ENCODE results near the gene SURF1.

SURF1 gene

GRCh38 chr9:133348718-133349573 lies 7.3 kb downstream of the SURF1 start:
- DNase-seq (ENCODE audit: low read depth) = peak; percentile 15

GRCh38 chr9:133347985-133348717 lies 8.1 kb downstream of the SURF1 start, which contains the start of the genes MED22 and RPL7A:
Gene MED22, minus strand, starts transcription at chr9:133348131. Its CDS starts 1,469 bp downstream, at chr9:133346662.
Gene RPL7A, plus strand, starts transcription at chr9:133348218. Its CDS starts 26 bp downstream, at chr9:133348244.
- DNase-seq (ENCODE audit: low read depth) = peak; percentile 98
- H3K4me3 ChIP-seq (ENCODE audit: low read depth, low read length) = peak within 1 kb of the TSS; percentile 83
- TF ChIP-seq CTCF (conservative IDR thresholded peaks at IDR 0.05; ENCODE audit: low read depth, low read length) = no peak

More at GRCh38 chr9:133348718-133349573, 7.3 kb downstream of the SURF1 start:
- TF ChIP-seq CTCF (conservative IDR thresholded peaks at IDR 0.05; ENCODE audit: low read depth, low read length) = no peak
- peak overlapping the region; percentile 83 for H3K4me3 ChIP-seq (ENCODE audit: low read depth, low read length)

- peak overlapping the region; percentile 83 for H3K4me3 ChIP-seq (ENCODE audit: low read depth, low read length)
- no peak for TF ChIP-seq CTCF (conservative IDR thresholded peaks at IDR 0.05; ENCODE audit: low read depth, low read length)
- peak; percentile 20 for DNase-seq (ENCODE audit: low read depth)
Measured at GRCh38 chr9:133347515-133347984, 8.7 kb downstream of the SURF1 start.

- no peak for DNase-seq (ENCODE audit: low read depth)
- no peak for TF ChIP-seq CTCF (conservative IDR thresholded peaks at IDR 0.05; ENCODE audit: low read depth, low read length)
- H3K4me3 ChIP-seq (ENCODE audit: low read depth, low read length) = peak overlapping the region; percentile 83
Measured at GRCh38 chr9:133346021-133346785, 10.1 kb downstream of the SURF1 start.

GRCh38 chr9:133345596-133345995 lies 10.7 kb downstream of the SURF1 start:
- DNase-seq (ENCODE audit: low read depth) = no peak
- no peak for TF ChIP-seq CTCF (conservative IDR thresholded peaks at IDR 0.05; ENCODE audit: low read depth, low read length)
- H3K4me3 ChIP-seq (ENCODE audit: low read depth, low read length) = no peak overlapping the region

- TF ChIP-seq CTCF (conservative IDR thresholded peaks at IDR 0.05; ENCODE audit: low read depth, low read length) = no peak
- no peak overlapping the region for H3K4me3 ChIP-seq (ENCODE audit: low read depth, low read length)
- DNase-seq (ENCODE audit: low read depth) = no peak
Measured at GRCh38 chr9:133344979-133345378, 11.3 kb downstream of the SURF1 start.
